HG03432 (cell line): Measurements from ENCODE around the gene LDAH.
A peak's percentile ranks its signal among the peaks of the same experiment; 100 is the strongest.
"Not testable (repeated sequence)": the region's sequence is repeated elsewhere in the genome, so short reads cannot be mapped to it uniquely, and the experiment has no call there.

ENCODE experiments used
- ATAC-seq: cut with Tn5 transposase; IDR thresholded peaks from one replicate; pipeline ENCODE4 v1.9.1; 2021; ENCODE audit warnings: mild to moderate bottlenecking, moderate library complexity; ENCODE audit not compliant: unreplicated experiment

Gene LDAH

DNA sequence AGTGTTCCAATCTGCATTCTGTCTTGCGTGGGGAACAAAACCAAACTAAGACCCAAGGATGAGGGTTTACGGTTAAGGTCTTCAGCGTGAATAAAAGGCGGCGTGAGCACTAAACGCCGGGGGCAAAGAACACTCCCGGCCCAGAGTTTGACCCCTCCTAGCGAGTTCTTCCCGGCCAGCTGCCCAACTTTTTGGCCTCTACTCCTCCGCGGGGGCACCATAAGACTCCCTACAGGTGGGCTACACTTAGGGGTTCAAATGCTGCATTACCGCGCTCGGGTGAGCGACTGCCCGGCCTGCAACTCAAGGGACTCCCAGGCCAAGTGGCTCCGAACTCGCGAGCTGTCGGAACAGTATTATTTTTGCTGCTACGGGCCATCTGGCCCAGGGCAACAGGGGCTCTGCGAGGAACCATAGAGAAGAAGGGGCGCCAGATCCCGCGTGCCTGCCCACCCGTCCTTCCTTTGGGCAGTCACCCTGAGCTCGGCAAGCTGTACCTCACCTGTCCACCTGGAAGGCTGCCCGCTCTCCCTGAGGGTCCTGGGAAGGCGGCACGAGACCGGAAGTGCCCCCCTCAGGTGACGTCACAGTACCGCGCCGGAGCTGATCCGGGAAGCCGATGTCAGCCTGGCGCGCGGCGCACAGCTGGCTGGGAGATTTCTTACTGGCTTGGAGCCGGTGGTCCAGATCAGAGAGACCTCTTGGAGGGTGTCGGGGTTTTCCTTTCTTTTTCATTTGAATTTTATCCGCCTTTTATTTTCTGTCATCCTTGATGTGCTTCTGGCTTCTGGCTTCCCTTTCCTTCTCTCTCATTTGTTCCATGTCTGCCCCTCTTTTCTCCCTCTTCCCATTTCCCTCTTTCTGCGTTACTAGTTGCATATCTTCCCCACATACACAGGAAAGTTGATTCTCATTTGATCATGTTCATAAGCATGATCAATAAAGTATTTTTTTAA is at the start of gene LDAH:
TSS of gene LDAH (minus strand) at position 567 of the 956 bp plus-strand sequence. CDS start 21,638 bp downstream, outside the sequence.
- peak; percentile 94 for ATAC-seq

GRCh38 chr2:20868377-20868776 is 45.5 kb upstream of the LDAH start:
- peak; percentile 100 for ATAC-seq

DNA sequence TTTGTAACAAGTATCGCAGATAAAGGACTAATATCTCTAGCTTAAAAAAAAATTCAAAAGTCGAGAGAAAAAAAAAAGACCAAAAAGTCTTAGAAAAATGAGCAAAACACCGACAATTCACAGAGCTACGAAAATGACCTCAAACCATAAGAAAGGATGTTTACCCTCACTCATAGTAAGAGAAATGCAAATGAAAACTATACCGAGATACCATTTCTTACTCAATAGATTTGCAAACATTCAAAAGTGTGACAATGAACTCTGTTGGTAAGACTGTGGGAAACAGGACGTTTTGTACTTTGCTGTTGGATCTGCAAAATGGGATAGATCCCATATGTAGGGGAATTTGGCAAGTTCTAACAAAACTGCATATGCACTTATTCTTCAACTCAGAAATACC is 39.9 kb upstream of the LDAH start:
- ATAC-seq, result no peak

DNA sequence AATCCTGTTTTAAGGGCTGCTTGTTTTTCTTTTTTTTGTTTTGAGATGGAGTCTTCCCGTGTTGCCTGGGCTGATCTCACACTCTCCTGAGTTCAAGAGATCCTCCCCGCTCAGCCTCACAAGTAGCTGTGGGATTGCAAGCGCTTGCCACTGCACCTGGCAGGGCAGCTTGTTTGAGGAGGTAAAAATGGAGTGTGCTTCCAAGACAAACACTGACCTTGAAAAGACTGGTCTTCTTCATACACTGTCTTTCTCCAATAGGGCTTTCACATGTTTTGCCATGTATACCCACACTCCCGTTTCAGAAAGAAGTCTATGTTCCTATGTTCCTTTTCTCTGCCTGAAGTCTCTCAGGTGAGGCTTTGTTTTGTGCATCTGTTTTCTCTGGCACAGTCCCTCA is 32.6 kb upstream of the LDAH start:
- ATAC-seq, result no peak

- no peak for ATAC-seq
These were observed 29.8 kb upstream of the LDAH start for GRCh38 chr2:20852670-20853069.

- ATAC-seq, result no peak
These were observed 29.2 kb upstream of the LDAH start for GRCh38 chr2:20852139-20852538.

DNA sequence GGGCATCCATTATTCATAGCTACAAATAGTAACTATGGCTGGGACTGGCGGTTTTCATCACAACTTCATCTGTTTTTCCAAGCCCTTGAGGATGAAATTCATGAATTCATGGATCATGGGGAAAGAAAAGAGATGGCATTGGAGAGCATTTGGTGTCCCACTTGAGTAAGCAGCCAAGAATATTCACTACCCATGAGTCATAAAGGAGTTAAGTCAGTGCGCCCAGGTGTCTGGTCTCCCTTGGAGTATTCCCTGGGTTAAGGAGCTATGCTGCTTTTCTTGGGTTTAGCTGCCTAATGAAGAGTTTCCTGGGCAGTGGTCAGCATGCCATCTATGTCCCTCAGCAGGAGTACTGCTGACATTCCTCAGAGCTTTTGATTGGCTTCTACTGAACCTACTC is 21.3 kb upstream of the LDAH start:
- ATAC-seq, result no peak

DNA sequence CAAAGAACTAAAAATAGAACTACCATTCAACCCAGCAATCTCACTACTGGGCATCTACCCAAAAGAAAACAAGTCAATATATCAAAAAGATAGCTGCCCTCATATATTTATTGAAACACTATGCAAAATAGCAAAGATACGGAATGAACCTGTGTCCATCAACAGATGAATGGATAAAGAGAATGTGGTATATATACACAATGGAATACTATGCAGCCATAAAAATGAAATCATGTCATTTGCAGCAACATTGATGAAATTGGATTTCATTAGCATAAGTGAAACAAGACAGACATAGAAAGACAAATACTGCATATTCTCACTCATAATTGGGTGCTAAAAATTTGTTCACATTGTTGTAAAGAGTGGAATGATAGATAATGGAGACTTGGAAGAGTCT is 16.2 kb upstream of the LDAH start:
- no peak for ATAC-seq

DNA sequence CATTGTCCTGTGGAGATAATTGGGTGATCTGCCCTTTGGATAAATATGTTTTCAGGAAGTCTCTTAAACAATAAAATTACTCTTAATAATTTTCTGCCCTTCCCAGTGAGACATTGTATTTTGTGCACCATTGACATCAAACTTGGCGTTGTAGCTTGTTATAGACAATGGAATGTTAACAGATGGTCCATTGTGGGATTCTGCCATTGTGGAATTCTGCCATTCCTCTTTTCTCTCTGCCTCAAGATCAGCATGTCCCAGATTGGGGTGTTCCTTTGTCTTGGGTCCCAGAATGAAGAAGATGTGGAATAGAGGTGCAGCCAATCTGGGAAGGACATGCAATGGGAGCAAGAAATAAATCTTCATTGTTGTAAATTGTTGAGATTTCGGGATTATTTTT is 15.1 kb upstream of the LDAH start:
- no peak for ATAC-seq

- no peak for ATAC-seq
These were observed 13.6 kb upstream of the LDAH start for GRCh38 chr2:20836521-20836920.

DNA sequence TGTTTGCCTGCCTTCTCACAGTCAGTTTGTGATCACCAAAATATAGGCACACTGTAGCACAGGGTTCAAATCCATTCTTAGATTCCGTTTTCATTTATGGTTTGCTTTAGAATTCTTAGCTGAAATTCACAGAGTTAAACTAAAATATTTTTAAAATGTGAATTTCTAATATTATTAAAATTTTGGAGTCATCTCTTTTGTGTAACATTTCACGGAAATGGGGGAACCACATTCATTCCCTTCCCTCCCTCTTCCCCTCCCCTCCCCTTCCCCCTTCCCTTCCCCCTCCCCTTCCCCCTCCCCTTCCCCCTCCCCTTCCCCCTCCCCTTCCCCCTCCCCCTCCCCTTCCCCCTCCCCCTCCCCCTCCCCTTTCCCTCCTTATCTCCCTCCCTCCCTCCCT is 11.4 kb upstream of the LDAH start:
- ATAC-seq, result no peak

- ATAC-seq, result no peak
These were observed 9.7 kb upstream of the LDAH start for GRCh38 chr2:20832606-20833005.

- no peak for ATAC-seq
These were observed 7.0 kb upstream of the LDAH start for GRCh38 chr2:20829861-20830260.

DNA sequence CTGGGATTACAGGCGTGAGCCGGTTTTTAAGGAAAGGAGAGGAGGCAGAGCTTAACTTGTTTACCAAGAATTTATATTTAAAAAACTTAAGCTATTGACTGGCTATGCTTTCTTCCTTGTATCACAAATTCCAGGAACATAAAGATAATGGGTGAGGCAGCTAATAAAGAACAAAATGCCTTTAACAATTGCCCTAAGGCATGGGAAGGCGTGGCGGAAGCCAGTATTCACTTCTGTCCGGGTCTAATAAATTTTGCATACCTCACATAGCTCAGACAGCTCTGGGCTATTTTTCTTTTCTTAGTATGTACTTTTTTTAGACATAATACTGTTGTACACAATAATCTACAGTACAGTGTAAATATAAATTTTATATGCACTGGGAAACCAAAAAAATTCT is 1.0 kb upstream of the LDAH start:
- no peak for ATAC-seq

GRCh38 chr2:20818820-20819219 is 4.1 kb downstream of the LDAH start:
- no peak for ATAC-seq

GRCh38 chr2:20815216-20815615 is 7.7 kb downstream of the LDAH start:
- no peak for ATAC-seq

DNA sequence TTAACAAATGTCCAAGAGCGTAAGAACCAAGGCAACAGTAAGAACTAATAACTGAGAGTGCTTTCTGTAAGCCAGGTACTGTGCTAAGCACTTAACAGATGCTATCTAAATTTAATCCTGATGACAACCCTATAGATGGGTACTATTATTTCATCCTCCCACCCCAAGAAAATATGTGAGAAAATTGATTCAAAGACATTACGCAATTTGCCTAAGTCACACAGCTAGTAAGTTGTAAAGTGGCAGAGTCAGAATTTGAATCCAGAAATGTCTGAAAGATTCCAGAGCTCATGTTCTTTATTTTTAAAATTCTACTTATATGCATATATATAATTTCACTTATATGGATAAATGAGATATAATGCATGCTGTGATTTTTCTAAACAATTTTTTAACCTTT is 10.1 kb downstream of the LDAH start:
- ATAC-seq, result no peak

DNA sequence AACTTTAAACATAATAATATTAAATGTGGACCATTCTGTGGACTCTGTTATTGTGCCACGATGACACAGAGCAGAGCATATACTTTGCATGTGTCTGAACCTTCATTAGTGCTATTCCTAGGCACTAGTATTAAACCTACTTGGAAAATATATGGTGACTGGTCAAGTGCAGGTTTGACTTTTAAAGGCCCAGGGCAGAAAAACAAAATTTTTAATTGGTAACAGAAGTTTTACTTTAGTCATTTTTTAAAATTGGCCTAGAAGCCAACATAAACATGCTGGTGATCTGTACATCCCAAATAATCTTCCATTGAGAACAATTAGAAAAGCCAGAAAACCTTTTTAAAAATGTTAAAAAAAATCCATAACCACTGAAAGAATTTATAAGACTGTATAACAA is 16.6 kb downstream of the LDAH start:
- ATAC-seq, result no peak

GRCh38 chr2:20803974-20804373 is 18.9 kb downstream of the LDAH start:
- no peak for ATAC-seq

- ATAC-seq, result no peak
These were observed 19.6 kb downstream of the LDAH start for GRCh38 chr2:20803226-20803682.

DNA sequence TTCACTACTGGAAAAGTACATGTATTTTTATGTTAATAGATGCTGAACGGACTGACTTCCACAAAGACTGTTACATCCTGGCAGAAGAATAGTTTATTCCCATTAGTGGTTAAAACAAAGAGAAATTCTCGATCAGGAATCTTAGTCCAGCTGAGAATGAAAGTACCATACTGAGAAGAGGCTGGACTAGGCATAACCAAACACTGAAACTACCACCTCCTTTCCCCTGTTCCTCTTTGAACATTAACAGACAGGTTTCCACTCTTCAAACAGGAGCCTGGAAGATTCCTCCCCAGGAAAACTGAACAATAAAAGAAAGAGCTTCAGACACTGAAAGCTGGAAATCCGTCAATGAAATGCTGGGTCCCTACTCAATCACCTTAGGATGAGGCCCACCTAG is 25.8 kb downstream of the LDAH start:
- ATAC-seq, result peak; percentile 68

DNA sequence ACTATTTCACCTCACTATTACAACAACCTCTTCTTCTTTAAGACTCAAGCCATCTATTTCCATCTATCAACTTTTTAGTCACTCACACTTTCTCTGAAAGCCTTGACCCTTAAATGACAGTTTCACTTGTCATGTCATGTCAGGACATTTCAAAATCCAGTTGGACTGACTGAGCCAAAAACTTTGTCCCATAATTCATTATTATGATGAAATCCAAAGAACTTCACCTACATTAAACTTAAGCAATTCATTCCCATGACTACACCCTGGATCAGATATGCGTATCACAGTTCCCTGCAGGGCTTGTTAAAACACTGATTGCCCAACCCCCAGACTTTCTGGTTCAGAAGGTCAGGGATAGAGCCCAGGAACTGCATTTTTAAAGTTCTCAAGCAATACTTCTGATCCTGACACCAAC is 26.5 kb downstream of the LDAH start:
- peak; percentile 71 for ATAC-seq

DNA sequence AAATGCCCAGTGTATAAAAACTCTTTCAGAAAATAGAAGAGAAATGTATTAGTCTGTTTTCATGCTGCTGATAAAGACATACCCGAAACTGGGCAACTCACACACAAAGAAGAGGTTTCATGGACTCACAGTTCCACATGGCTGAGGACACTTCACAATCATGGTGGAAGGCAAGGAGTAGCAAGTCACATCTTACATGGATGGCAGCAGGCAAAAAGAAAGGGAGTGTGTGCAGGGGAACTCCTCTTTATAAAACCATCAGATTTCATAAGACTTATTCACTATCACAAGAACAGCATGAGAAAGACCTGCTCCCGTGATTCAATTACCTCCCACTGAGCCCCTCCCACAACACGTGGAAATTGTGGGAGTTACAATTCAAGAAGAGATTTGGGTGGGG is 29.0 kb downstream of the LDAH start:
- not testable (repeated sequence) for ATAC-seq
